ENCODE data around the gene SYT8. TPM values are rescaled to one million over a fixed set of nuclear protein-coding genes. Genes with fewer than 3 reads are reported as not detected.

SYT8 gene
- polyA plus RNA-seq, 1 of the 3 experiments (the other 2 are of a cell fraction) = not detected

GRCh38 chr11:1835671-1836010, 851 bp downstream of the SYT8 start:
- CTCF ChIA-PET = interaction anchor here (1.4 to 20.8 kb wide), 12 partner anchors 13 to 314 kb away, joined by 5 to 585 read pairs (median 28); partner anchors contain the start of genes IGF2 and MRPL23
- Histone ChIP-seq H3K9me2 (no peaks in the 10 kb centered on the region), H3K4me2 (no peak overlapping the region), H3K79me2 (ENCODE audit: insufficient read depth) (no peaks in the 10 kb centered on the region), H3F3A (replicated peaks; ENCODE audit: insufficient read depth) (no peaks in the 10 kb centered on the region), H3K27me3 (ENCODE audit: insufficient read depth) (no peaks in the 10 kb centered on the region), H2AFZ (ENCODE audit: low read depth) (no peak overlapping the region), H3K9ac (no peak overlapping the region), H3K9me3 (no peaks in the 10 kb centered on the region), H3K4me1 (ENCODE audit: control insufficient read depth in 1 of 2, insufficient read depth in 2 of 2, low read depth in 1 of 2, low read length in 1 of 2) (peaks cover 0 to 50% of the 10 kb centered on the region in 2 experiments; a peak in 1 of 4 replicates), H4K20me1 (ENCODE audit: insufficient read depth) (no peaks in the 10 kb centered on the region), H3K27ac (ENCODE audit: low read depth in 2 of 2, low read length in 1 of 2) (no peak overlapping the region), H3K36me3 (replicated peaks in 1 of 2; ENCODE audit: control insufficient read depth in 1 of 2, insufficient read depth in 2 of 2, low read length in 1 of 2) (no peaks in the 10 kb centered on the region), H3K4me3 (ENCODE audit: low read depth in 2 of 2, low read length in 1 of 2) (no peak overlapping the region)
- POLR2A ChIA-PET = interaction anchor here (1.7 kb wide), 1 partner anchor 142 kb away, joined by 8 read pairs; no protein-coding TSS in a partner anchor
- WGBS (ENCODE audit: low lambda C conversion rate) = 73% methylated on average over 6 of the region's 12 CpGs
- TF ChIP-seq USF2 (IDR thresholded peaks at IDR 0.05; ENCODE audit: borderline replicate concordance, low read depth, low read length) = no peak
- no peak for TF ChIP-seq RFX5 (IDR thresholded peaks at IDR 0.05; ENCODE audit: low read length)
- TF ChIP-seq EP300 (IDR thresholded peaks at IDR 0.05; ENCODE audit: borderline replicate concordance in 1 of 2, low read depth in 1 of 2, low read length in 1 of 2) = no peak
- no peak for TF ChIP-seq JUND (IDR thresholded peaks at IDR 0.05)
- no peak for TF ChIP-seq EZH2phosphoT487 (IDR thresholded peaks at IDR 0.05; ENCODE audit: borderline replicate concordance, low read depth)
- no peak for TF ChIP-seq CHD2 (IDR thresholded peaks at IDR 0.05; ENCODE audit: low read length, partially characterized antibody)
- no peak for TF ChIP-seq REST (IDR thresholded peaks at IDR 0.05; ENCODE audit: low read depth, low read length)
- no peak for TF ChIP-seq ZBTB33 (IDR thresholded peaks at IDR 0.05; ENCODE audit: borderline replicate concordance, low read depth)
- TF ChIP-seq GABPA (IDR thresholded peaks at IDR 0.05; ENCODE audit: low read depth) = no peak
- TF ChIP-seq FOSL2 (IDR thresholded peaks at IDR 0.05; ENCODE audit: borderline replicate concordance, low read depth) = no peak
- TF ChIP-seq GATA2 (CRISPR knock-in tag; IDR thresholded peaks at IDR 0.05) = no peak
- TF ChIP-seq NRF1 (IDR thresholded peaks at IDR 0.05; ENCODE audit: low read depth, low read length) = no peak
- no peak for TF ChIP-seq RAD21 (IDR thresholded peaks at IDR 0.05; ENCODE audit: low read length)
- no peak for TF ChIP-seq TAF1 (IDR thresholded peaks at IDR 0.05; ENCODE audit: borderline replicate concordance, low read depth, low read length)
- TF ChIP-seq FOXJ3 (CRISPR knock-in tag; IDR thresholded peaks at IDR 0.05) = no peak
- no peak for TF ChIP-seq IRF3 (IDR thresholded peaks at IDR 0.05; ENCODE audit: low read depth, low read length)
- TF ChIP-seq RXRA (IDR thresholded peaks at IDR 0.05; ENCODE audit: borderline replicate concordance, low read depth) = no peak
- no peak for TF ChIP-seq SIN3A (IDR thresholded peaks at IDR 0.05; ENCODE audit: borderline replicate concordance, low read depth, low read length)
- TF ChIP-seq TCF12 (IDR thresholded peaks at IDR 0.05) = no peak
- no peak for TF ChIP-seq NFIC (IDR thresholded peaks at IDR 0.05; ENCODE audit: borderline replicate concordance)
- DNase-seq = no peak
